SH-SY5Y (cell line): ENCODE data around the gene TAS1R1.

Experiments used
- GATA2 ChIP-seq: IDR thresholded peaks from 2 replicates; pipeline ENCODE4 v1.6.1; 2011; ENCODE audit warnings: mild to moderate bottlenecking, low read depth, low read length
- GATA3 ChIP-seq: IDR thresholded peaks from 2 replicates; pipeline ENCODE4 v1.6.1; 2011; ENCODE audit warnings: low read depth, mild to moderate bottlenecking, low read length, moderate library complexity

TAS1R1 gene

GRCh38 chr1:6621429-6622391, 66.6 kb downstream of the TAS1R1 start:
- TF ChIP-seq GATA2 (no peak), GATA3 (no peak)

- TF ChIP-seq GATA2 (no peak), GATA3 (no peak)
These were observed 67.5 kb downstream of the TAS1R1 start for GRCh38 chr1:6622396-6623152.

GRCh38 chr1:6623269-6623965, 68.3 kb downstream of the TAS1R1 start:
- TF ChIP-seq GATA3 (no peak), GATA2 (peak; percentile 52)

- no peak for TF ChIP-seq GATA2
- TF ChIP-seq GATA3: no peak
These were observed 69.8 kb downstream of the TAS1R1 start, which contains the start of gene THAP3 for GRCh38 chr1:6624710-6625583. Gene THAP3 (plus strand): TSS chr1:6624868. CDS start chr1:6625219, 351 bp downstream.

GRCh38 chr1:6625584-6626149, 70.6 kb downstream of the TAS1R1 start:
- TF ChIP-seq GATA3: no peak
- TF ChIP-seq GATA2: no peak

GRCh38 chr1:6627031-6627430, 71.9 kb downstream of the TAS1R1 start:
- TF ChIP-seq GATA3 (no peak), GATA2 (no peak)

GRCh38 chr1:6627841-6628545, 72.9 kb downstream of the TAS1R1 start:
- TF ChIP-seq GATA3 (no peak), GATA2 (no peak)

GRCh38 chr1:6628971-6629479, 73.9 kb downstream of the TAS1R1 start:
- TF ChIP-seq GATA2: no peak
- TF ChIP-seq GATA3: no peak
